HG03045 (cell line): Measurements from ENCODE around the gene JCAD.
"Not testable (repeated sequence)": the region's sequence is repeated elsewhere in the genome, so short reads cannot be mapped to it uniquely, and the experiment has no call there.

Source experiments
- ATAC-seq: cut with Tn5 transposase; IDR thresholded peaks from one replicate; pipeline ENCODE4 v1.9.1; 2021; ENCODE audit warnings: mild to moderate bottlenecking, moderate library complexity; ENCODE audit not compliant: unreplicated experiment

The JCAD gene

DNA sequence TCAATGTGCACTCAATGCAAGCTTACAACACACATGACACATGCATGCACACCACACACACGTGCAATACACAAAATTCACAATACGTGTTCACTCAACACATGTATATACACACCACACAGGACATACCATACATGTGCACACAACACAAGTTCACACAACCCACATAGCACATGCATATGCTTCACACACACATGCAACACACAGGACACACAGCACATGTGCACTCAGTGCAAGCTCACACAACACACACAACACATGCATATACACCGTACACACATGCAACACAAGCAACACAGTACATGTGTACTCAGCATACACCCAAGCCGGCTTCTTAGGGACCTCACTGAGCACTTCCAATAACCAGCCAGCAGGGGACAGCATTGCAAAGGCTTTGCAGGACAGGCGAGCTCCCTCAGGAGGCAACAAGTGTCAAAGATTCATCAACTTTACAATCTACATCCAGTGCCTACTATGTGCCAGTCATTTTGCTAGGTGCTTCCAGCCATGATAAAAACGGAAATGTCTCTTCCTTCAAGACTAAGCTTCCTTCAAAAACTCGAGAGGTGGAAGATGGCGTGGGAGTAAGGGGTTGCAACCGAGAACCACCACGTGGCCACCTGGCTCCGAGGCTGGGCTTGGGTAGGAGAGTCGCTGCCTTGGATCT lies 61.1 kb downstream of the JCAD start:
- ATAC-seq: peak; percentile 63

DNA sequence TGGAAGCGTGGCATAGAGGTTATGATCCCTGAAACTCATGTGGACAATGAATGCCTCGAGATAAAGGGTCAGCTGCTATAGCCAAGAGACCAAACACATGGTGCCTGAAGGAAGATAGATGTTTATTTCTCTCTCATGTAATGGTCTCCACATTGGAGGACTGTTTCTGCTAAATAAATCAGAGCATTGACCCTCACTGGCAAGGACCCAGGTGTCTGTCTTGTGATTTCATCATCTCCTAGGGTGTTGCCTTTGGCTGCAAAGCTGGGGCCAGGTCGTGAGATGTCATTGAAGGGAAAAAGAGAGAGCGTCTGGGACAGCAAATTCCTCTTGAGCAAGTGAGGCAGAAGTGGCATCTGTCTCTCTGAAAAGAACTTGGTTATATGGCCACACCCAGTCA lies 64.6 kb downstream of the JCAD start:
- ATAC-seq: no peak

DNA sequence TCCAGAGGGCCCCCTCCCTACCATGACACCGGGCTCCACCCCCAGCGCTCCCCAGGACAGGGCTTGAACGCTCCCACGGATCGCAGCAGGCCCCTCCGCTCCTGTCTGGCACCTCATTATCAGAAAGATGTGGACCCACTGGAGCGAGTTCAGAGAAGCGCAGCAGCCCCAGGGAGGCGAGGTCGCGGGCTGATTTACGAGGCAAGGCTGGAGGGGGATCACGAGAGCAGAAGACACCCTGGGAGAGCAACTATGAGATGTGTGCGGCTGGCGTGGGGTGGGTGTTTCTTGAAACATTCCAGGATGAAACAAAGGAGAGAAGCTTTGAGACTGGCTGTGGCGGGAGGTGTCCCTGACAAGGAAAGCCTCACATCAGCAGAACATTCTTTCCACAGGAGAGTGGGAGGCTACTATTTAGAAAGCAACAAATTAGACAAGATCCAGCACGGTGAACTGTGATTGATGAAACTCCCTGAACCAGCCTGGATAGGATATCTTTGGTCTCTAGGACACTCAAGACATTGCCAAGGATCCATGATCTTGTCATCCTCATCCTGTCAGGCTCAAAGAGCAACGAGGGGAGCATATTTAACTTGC lies 66.0 kb downstream of the JCAD start:
- no peak for ATAC-seq

DNA sequence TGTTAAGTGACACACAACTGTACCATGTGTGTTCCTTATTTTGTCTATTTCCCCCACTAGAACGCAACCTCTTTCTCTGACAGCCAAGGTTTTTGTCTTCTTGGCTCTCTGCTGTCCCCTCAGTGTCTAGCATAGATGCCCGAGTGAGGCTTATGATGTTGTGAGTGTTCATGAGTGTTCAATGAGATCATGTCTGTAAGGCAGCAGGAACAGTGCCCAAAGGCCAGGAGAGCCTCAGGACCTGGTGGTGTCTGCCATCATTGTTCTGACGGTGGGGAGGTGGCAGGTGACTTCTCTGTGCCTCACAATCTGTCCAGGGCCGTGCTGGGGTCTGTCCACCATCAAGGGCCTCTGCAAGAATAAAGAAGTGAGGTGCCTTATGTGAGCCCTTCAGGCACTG lies 66.5 kb downstream of the JCAD start:
- no peak for ATAC-seq

DNA sequence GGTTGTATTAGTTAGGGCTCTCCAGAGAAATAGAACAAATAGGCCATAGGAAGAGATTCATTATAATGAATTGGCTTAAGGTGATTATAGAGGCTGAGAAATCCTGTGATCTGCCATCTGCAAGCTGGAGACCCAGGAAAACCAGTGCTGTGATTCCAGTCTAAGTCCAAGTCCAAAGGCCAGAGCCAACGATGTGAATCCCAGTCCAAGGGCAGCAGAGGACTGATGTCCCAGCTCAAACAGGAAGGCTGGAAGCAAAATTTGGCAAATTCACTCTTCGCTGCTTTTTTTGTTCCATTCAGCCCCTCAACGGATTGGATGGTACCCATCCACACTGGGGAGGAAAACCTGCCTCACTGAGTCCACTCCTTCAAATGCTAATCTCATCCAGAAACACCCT lies 68.0 kb downstream of the JCAD start:
- no peak for ATAC-seq

DNA sequence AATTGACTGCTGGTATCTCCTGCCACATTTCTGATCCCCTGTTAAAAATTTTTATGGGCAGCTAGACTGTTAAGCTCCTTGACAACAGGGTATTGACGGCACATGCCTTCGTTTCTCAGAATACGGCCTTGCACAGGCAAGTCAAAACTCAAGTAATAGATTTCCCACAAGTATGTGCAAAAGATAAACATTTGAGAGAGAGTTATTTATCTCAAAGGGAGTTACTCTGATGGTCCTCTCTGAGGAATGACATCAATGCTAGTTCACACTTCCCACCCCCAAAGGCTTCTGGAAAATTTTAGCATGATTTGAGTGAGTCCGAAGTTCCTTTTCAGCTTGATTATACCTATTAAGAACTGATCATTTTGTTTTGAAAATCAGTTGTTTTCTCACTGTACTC lies 71.9 kb downstream of the JCAD start:
- ATAC-seq: no peak

DNA sequence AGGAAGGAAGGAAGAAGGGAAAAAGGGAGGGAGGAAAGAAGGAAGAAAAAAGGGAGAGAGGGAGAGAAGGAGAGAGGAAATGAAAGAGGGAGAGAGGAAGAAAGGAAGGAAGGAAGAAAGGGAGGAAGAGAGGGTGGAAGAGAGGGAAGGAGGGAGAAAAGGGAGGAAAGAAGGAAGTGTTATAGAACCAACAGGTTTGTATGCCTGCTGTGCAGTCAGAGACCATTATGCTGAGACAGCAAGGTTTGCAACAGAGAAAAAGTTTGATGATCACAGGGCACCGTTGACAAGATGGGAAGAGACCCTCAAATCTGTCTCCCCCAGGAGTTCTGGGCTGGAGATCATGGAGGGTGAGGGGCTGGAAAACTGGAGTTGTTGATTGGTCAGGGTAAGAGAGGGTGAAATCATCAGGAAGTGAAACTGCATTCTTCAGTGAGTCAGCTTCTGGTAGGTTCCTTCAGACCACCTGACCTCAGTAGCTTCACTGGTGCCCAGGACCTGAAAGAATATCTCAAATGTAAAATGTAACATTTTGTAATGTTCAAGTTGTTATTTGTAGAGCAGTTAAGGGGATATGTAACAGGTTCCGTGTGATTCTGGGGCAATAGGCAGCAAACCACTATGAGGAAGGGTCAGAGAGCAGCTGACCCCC lies 76.3 kb downstream of the JCAD start:
- no peak for ATAC-seq

DNA sequence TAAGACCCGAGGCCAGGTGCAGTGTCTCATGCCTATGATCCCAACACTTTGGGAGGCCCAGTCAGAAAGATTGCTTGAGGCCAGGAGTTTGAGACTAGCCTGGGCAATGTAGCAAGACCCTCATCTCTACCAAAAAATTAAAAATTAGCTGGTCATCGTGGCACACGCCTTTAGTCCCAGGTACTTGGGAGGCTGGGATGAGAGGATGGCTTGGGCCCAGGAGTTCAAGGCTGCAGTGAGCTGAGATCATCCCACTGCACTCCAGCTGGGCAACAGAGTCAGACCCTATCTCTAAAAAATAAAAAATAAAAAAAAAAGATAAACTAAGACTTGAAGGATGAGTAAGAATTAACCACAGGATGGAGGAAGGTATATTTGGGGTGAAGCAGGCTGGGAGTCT lies 77.9 kb downstream of the JCAD start:
- no peak for ATAC-seq

DNA sequence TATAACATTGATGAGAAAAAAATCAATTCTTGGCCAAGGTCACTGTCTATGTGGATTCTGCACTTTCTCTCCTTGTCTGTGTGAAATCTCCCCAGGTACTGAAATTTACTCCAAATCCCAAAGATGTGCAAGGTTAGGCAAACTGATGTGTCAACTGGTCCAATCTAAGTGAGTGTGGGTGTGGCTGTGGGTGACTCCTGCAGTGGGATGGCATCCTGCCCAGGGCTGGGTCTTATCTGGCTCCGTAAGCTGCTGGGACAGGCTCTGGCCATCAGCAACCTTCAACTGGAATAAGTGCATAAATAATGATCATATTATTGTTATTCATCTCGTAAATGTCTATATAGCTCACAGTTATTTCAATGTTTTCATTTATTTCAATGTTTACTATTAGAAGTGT lies 79.3 kb downstream of the JCAD start:
- no peak for ATAC-seq

DNA sequence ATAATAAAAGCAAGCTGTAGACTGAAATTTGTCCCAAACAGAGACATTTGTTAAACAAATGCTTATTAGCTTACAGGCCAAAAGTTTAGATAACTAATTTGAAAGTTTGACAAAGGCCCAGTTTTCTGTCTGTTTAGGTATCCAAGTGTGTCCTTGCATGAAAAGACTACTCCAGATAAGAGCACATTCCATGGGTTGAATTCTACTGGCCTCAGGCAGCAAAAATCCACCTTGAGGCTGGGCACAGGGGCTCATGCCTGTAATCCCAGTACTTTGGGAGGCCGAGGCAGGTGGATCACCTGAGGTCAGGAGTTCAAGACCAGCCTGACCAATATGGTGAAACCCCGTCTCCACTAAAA lies 80.0 kb downstream of the JCAD start:
- not testable (repeated sequence) for ATAC-seq

DNA sequence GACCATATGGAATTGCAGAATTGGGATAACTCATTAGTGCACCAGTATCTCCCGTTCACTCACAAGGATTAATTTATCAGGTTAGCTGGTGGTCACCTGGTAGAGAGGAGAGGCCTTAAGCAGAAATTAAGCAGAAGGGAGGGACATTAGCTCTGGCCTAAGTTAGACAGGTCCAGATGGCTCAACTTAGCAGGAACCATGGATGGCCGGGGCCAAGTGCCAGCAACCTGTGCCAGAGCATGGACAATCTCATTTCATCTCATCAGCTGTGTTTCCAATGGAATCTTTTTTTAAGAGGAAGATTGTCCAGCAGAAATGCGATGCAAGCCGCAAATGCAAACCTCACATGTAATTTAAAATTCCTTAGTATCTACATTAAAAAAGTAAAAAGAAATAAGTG lies 82.2 kb downstream of the JCAD start:
- no peak for ATAC-seq

DNA sequence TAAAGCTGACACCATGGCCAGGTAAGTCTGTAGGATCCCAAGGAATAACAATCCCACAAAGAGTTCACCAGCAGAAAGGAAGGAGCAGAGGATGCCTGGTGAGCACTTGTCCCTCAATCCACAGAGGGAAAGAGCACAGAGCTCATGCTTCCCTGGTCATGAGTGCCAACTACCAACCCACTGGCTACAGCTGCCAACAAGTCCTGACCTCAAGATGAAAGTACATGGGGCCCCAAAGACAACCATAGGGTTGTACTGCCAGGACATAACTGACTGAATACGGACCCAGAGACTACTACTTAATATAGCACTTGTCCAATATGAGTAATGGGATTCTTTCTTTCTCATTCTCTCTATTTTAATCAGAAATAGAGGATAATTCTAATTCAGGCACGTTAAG lies 83.3 kb downstream of the JCAD start:
- no peak for ATAC-seq

DNA sequence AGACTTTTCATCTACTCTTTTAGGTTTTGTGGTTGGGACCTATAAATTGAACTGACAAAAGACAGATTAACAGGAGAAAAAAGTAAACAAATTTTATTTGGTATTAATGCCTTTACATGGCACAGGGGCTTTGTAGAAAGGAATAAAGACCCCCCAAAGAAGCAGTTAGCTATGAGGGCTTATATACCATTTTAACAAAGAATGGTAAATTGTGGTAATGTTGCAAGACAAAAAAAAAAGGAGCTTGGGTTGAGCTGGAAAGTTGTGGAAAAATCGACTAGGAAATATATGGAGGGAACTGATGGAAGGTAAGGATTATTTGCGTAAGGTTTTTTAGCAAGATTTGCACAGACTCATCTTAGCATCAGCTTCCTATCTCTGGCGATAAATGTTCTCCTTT lies 84.6 kb downstream of the JCAD start:
- ATAC-seq: no peak

DNA sequence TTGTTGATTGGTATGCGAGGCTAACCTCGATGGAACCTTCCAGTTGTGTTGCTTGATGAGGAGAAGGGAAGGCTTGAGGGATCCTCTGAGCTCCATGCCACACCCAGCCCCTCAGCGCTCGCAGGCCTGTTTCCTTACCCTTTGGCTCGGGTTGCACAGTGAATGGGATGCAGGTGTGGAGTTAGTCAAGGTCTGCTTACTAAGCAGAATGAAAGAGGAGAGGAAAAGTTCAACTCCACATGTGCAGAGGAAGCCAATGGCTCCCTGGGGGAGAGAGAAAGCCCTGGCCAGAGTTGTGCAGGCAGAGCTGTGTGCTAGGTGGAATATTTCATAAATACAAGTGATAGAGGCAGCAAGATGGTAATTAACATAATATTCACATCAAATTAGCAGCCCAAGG lies 85.5 kb downstream of the JCAD start:
- ATAC-seq: no peak

DNA sequence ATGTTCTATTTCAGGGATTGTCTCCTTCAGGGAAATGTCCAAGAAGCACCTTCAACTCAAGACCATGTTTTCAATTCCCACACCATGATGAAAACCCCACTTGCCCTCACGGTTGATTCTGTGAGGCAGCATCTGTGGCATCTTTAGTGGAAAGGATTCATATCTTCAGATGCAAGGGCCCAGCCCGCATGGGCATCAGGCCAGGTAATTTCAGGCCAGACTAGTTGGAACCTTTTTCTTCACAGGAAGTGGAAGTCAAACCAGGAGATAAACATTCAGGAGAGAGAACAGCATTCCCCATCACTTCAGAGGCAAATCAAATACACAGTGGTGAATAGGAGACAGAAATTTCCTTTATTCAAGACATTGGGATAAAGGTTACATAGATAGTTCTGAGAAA lies 88.8 kb downstream of the JCAD start:
- ATAC-seq: no peak

DNA sequence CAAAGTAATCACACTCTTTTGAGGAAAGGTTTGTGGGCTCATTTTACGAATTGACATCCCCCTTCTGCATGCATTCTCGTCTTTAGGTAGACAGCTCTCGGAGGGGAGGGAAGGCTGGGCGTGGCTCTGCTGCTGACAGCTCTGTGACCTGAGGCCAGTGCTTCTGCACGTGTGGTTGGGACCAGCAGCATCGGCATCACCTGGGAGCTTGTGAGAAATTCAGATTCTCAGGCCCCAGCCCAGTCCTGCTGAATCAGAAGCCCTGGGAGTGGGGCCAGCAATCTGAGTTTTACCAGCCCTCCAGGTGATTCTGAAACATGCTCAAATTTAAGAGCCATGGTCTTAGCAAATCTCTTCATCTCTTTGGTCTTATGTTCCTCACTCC lies 89.4 kb downstream of the JCAD start:
- no peak for ATAC-seq

DNA sequence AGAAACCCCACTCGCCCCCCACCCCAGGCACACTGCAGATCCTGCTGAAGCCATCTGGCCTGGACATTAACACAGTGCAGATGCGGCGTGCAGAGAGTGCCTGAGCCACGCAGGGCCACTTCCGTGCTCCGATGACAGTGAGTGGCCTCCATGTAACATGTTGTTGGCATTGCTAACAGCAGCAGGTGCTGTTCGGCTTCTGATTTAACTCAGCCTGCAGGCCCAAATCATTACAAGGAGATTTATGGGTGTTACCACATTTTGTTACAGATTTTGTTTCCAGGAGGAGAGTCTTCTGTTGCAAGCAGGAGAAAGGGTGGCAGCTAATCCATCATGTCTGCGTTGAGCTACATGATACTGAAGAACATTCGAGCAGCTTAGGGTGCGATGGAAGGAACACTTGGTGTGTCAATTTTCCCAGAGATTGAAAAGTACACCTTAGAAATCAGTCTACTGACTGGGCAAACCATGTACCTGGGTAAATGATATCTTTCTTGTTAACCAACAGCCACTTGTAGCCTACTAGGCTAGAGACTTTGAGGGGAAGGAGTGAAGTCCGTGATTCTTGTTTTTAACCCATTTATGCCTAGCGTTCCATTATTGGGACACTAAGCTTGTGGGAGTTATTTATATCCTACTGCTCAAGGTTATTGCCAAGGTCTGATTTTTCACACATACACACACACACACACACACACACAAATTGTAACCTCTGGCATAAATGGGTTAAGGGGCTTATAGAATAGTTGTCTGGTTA lies 90.0 kb downstream of the JCAD start:
- no peak for ATAC-seq

DNA sequence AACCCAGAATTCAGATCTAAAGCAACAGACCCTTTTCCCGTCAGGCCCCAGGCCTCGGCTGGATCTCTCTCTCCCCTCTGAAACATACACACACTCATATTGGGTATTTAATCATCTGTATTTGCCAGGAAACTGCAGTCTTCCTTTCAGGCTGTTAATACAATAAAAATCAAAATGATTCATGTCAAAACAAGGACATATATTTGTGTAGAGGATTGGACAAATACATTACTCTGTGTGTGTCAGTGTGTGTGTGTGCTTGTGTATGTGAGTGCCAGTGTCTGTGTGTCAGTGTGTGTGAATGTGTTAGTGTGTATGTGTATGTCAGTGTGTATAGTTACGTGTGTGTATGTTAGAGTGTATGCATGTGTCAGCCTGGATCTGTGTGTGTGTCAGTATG lies 90.8 kb downstream of the JCAD start:
- ATAC-seq: no peak

DNA sequence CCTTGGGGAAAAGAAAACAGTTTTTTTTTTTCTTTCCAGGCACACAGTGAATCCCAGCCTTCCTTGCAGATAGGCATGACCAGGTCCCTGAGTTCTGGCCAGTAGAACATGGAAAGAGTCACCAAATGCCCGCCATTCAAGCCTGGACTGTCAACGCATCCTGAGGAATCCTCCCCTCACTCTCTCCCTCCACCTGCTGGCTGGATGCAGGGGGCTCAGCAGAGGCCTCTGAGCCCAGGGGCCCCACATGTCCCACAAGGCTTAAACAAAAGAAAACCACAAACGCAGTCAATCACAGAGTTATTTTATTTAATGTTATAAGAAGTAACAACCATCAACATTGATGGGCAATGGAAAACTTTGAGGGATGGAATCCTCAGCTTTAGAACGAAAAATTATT lies 93.1 kb downstream of the JCAD start:
- no peak for ATAC-seq
